ENCODE data around the gene KRTAP10-7.
"Not testable (repeated sequence)": the region's sequence is repeated elsewhere in the genome, so short reads cannot be mapped to it uniquely, and the experiment has no call there.

KRTAP10-7 gene

GRCh38 chr21:44574457-44575306 is 25.7 kb upstream of the KRTAP10-7 start:
- DNase-seq (ENCODE audit: low spot score) = no peak

GRCh38 chr21:44575307-44576024 is 24.9 kb upstream of the KRTAP10-7 start:
- DNase-seq (ENCODE audit: low spot score) = no peak
- no peak for TF ChIP-seq CTCF (IDR thresholded peaks at IDR 0.05; ENCODE audit: extremely low read depth, missing control alignments)

More at GRCh38 chr21:44574457-44575306, 25.7 kb upstream of the KRTAP10-7 start:
- TF ChIP-seq CTCF (IDR thresholded peaks at IDR 0.05; ENCODE audit: extremely low read depth, missing control alignments) = no peak

GRCh38 chr21:44576025-44576420 is 24.4 kb upstream of the KRTAP10-7 start:
- TF ChIP-seq CTCF (IDR thresholded peaks at IDR 0.05; ENCODE audit: extremely low read depth, missing control alignments) = no peak
- DNase-seq (ENCODE audit: low spot score) = no peak

- no peak for DNase-seq (ENCODE audit: low spot score)
- TF ChIP-seq CTCF (IDR thresholded peaks at IDR 0.05; ENCODE audit: extremely low read depth, missing control alignments) = no peak
These were observed 21.9 kb upstream of the KRTAP10-7 start for GRCh38 chr21:44578371-44579055.

GRCh38 chr21:44579056-44579832 is 21.2 kb upstream of the KRTAP10-7 start:
- no peak for TF ChIP-seq CTCF (IDR thresholded peaks at IDR 0.05; ENCODE audit: extremely low read depth, missing control alignments)
- DNase-seq (ENCODE audit: low spot score) = no peak

- TF ChIP-seq CTCF (IDR thresholded peaks at IDR 0.05; ENCODE audit: extremely low read depth, missing control alignments) = no peak
- DNase-seq (ENCODE audit: low spot score) = no peak
These were observed 20.6 kb upstream of the KRTAP10-7 start for GRCh38 chr21:44579833-44580144.

- not testable (repeated sequence) for DNase-seq (ENCODE audit: low spot score)
These were observed 20.1 kb upstream of the KRTAP10-7 start, which contains the start of gene KRTAP10-5 for GRCh38 chr21:44580231-44580821. KRTAP10-5 (minus strand) TSS chr21:44580604; CDS start chr21:44580578, 26 bp downstream.
